A673 (cell line): Measurements from ENCODE around the gene CCDC157.

ENCODE experiments used
- CTCF ChIP-seq: fragments of 300-800, 200-600 bp; sonication (generic); conservative IDR thresholded peaks from 2 replicates; pipeline ENCODE4 v1.5.1; 2017; ENCODE audit warnings: low read depth, mild to moderate bottlenecking, antibody characterized with exemption, low read length, moderate library complexity, mixed read lengths
- EZH2 ChIP-seq: fragments of 200-600 bp; sonication (generic); IDR thresholded peaks from 2 replicates; pipeline ENCODE4 v1.6.1; 2017; ENCODE audit warnings: borderline replicate concordance, low read depth, mild to moderate bottlenecking, mixed read lengths, antibody characterized with exemption, low read length; ENCODE audit not compliant: poor library complexity, severe bottlenecking

- TF ChIP-seq CTCF (no peak), EZH2 (no peak)
These were observed 57.1 kb downstream of the CCDC157 start for GRCh38 chr22:30413745-30414524.
